ENCODE measurements around the gene CLBA1. TPM values are rescaled to one million over a fixed set of nuclear protein-coding genes. Genes with fewer than 3 reads are reported as not detected.

CLBA1 gene
- total RNA-seq, 1 donor from 2014 or later = 10.5 TPM

- ATAC-seq = no peak
- no peaks in the 10 kb centered on the region for H3K36me3 ChIP-seq
- H3K27ac ChIP-seq = no peak overlapping the region
- peak overlapping the region; percentile 55 for H3K4me3 ChIP-seq
- intact Hi-C loops (cut with DNase I) = loop anchor here (10.0 kb wide), 1 partner anchor 66 kb away; no protein-coding TSS in a partner anchor
- peaks cover 51% of the 10 kb centered on the region for H3K4me1 ChIP-seq
- no peak for TF ChIP-seq CTCF (IDR thresholded peaks at IDR 0.05)
- peak; percentile 47 for DNase-seq
- no peaks in the 10 kb centered on the region for H3K9me3 ChIP-seq
- peaks cover 17% of the 10 kb centered on the region for H3K27me3 ChIP-seq (ENCODE audit: low read depth)
These were observed 6.6 kb upstream of the CLBA1 start for GRCh38 chr14:104978746-104979691.

DNA sequence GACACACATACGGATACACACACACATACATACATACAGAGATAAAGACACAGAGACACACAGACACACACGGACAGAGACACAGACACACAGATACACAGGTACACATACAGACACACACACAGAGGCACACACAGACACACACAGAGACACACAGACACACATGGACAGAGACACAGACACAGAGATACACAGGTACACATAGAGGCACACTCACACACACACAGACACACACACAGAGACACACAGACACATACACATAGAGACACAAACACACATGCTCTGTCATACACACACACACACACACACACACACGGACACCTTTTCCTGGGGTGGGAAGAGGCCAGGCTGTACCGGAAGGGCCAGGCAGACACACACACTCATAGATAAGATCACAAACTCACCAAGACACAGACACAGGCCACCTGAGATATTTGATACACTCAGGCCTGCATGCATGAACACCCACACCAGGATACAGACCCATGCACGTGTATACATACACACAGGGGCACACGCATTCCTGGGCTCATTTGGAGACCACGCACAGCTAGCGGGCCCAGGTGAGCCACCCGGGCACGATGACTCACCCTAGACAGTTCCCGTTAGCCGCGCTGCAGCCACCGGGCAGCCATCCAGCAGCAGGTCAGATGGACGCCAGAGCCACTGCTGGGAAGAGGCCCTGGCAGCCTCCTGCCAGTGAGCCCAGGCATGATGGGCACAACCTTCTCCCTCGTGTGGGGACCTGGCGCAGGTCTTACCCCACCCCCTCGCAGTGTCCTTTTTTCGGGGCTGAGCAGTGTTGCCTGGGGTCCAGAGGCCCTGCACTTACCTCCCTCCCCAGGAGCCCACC is 5.6 kb upstream of the CLBA1 start:
- Histone ChIP-seq H3K27ac (no peak overlapping the region), H3K36me3 (no peaks in the 10 kb centered on the region), H3K9me3 (no peaks in the 10 kb centered on the region), H3K4me1 (peaks cover 42% of the 10 kb centered on the region), H3K27me3 (ENCODE audit: low read depth) (peaks cover 17% of the 10 kb centered on the region), H3K4me3 (no peak overlapping the region)
- DNase-seq (peak; percentile 74), ATAC-seq (peak; percentile 4 to 51)
- TF ChIP-seq CTCF (IDR thresholded peaks at IDR 0.05) = no peak
- intact Hi-C loops (cut with DNase I) = loop anchor here (10.0 kb wide), 1 partner anchor 65 kb away; no protein-coding TSS in a partner anchor

- Histone ChIP-seq H3K36me3 (no peaks in the 10 kb centered on the region), H3K4me1 (peaks cover 33% of the 10 kb centered on the region), H3K4me3 (no peak overlapping the region), H3K9me3 (no peaks in the 10 kb centered on the region), H3K27me3 (ENCODE audit: low read depth) (peaks cover 17% of the 10 kb centered on the region), H3K27ac (no peak overlapping the region)
- ATAC-seq (no peak), DNase-seq (peak; percentile 37)
- TF ChIP-seq CTCF (IDR thresholded peaks at IDR 0.05) = no peak
- intact Hi-C loops (cut with DNase I) = no loop called here
These were observed 4.7 kb upstream of the CLBA1 start for GRCh38 chr14:104980611-104981531.

GRCh38 chr14:104981699-104982541 is 3.7 kb upstream of the CLBA1 start:
- intact Hi-C loops (cut with DNase I) = no loop called here
- ATAC-seq = no peak

More at GRCh38 chr14:104981699-104982541, 3.7 kb upstream of the CLBA1 start:
- Histone ChIP-seq H3K4me1 (peaks cover 33% of the 10 kb centered on the region), H3K27ac (no peak overlapping the region), H3K4me3 (no peak overlapping the region), H3K27me3 (ENCODE audit: low read depth) (peaks cover 10% of the 10 kb centered on the region), H3K9me3 (no peaks in the 10 kb centered on the region), H3K36me3 (no peaks in the 10 kb centered on the region)
- DNase-seq = peak; percentile 40
- no peak for TF ChIP-seq CTCF (IDR thresholded peaks at IDR 0.05)
